ENCODE results near the gene SLC51A.
"Not testable (repeated sequence)": the region's sequence is repeated elsewhere in the genome, so short reads cannot be mapped to it uniquely, and the experiment has no call there.

The SLC51A gene

GRCh38 chr3:196238612-196239560, 22.6 kb downstream of the SLC51A start:
- DNase-seq (ENCODE audit: low read depth), result no peak

- DNase-seq (ENCODE audit: low read depth), result no peak
These were observed 24.1 kb downstream of the SLC51A start for GRCh38 chr3:196240424-196240823.

DNA sequence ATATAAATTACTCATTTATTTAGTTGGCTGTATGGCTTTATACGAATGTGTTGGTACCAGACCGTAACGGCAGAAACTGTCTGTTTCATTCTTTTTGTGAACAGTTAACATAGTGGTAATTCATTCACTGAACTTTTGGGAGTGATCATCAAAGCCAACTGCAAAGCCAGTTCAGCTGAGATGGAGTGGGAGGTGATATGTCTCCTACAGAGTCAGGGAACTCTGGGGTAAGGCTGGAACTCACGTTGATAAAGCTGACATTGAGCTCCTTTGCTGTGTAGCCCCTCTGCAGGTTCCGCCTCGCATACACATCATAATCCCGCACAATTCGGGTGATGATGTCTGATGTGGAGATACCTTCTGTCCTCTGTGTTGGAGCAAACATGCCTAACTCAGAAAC, 25.4 kb downstream of the SLC51A start:
- DNase-seq (ENCODE audit: low read depth), result no peak

GRCh38 chr3:196244166-196244565, 27.8 kb downstream of the SLC51A start:
- DNase-seq (ENCODE audit: low read depth), result not testable (repeated sequence)

DNA sequence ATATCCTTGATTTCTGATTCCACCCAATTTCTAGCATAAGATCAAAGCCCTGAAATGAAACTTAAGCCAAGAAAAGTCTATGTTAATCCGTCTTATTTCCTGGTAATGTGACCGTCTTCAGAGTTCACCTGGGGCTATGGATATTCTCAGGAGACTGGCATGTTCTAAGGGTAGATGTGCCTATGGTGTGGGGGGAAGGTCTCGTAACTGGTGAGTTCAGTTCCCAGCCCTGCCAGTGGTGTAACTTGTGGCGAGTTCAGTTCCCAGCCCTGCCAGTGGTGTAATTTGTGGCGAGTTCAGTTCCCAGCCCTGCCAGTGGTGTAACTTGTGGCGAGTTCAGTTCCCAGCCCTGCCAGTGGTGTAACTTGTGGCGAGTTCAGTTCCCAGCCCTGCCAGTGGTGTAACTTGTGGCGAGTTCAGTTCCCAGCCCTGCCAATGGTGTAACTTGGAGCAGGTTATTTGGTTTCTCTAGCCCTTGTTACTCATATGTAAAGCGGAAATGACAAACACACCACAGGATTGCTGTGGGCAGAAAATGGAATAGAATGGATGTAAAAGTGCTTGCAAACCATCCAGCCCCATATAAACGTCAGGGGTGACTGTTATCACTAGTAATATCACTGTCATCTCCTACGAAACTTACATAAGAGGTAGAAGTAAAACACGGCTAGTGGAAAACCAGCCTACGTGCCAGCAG, 30.4 kb downstream of the SLC51A start:
- DNase-seq (ENCODE audit: low read depth), result no peak

- no peak for DNase-seq (ENCODE audit: low read depth)
These were observed 35.6 kb downstream of the SLC51A start for GRCh38 chr3:196251918-196252317.

- no peak for DNase-seq (ENCODE audit: low read depth)
These were observed 38.3 kb downstream of the SLC51A start for GRCh38 chr3:196254376-196255283.

DNA sequence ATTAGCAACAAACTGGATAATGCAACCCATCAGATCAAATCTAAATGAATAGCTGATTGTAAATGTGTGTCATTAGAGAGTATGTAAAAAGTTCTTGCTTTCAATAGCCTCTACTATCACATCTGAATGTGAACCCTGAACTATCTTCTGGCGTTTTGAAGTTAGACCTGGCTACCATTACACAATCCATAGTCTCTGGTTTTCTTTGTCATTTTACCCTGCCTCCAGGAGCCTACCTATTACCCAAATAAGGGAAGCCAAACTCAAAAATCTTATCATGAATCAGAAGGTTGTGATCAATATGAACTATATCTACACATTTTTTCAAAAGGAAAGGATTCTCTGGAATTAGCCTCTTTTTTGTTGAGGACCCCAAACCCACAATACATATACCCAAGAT, 39.4 kb downstream of the SLC51A start:
- DNase-seq (ENCODE audit: low read depth), result no peak

DNA sequence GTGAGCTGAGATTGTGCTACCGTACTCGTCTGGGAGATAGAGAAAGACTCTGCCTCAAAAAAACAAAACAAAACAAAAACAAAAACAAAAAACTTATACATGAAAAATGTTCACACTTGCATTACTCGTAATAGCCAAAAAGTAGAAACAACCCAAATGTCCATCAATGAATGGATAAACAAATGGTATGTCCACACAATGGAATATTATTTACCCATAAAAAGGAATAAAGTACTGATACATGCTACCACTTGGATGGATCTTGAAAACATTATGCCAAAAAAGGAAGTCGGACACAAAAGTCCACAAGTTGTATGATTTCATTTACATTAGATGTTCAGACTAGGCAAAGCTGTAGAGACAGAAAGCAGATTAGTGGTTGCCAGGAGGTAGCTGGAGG, 44.5 kb downstream of the SLC51A start:
- DNase-seq (ENCODE audit: low read depth), result no peak

DNA sequence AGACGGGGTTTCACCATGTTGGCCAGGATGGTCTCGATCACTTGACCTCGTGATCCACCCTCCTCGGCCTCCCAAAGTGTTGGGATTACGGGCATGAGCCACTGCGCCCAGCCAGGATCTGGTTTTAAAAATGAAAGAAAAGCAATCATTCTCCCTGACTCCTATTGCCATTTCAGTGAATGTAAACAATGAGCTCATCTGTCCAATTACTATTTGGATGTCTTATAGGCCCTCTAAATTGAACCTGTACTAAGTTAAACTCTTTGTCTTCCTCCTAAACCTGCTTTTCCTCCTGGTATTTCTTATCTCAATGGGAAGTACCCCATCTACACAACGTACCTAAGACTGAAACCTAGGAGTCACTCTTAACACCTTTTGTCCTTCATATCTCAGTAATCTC, 47.5 kb downstream of the SLC51A start:
- no peak for DNase-seq (ENCODE audit: low read depth)

GRCh38 chr3:196268284-196269163, 52.2 kb downstream of the SLC51A start:
- no peak for DNase-seq (ENCODE audit: low read depth)

- no peak for DNase-seq (ENCODE audit: low read depth)
These were observed 54.2 kb downstream of the SLC51A start for GRCh38 chr3:196270499-196270898.

DNA sequence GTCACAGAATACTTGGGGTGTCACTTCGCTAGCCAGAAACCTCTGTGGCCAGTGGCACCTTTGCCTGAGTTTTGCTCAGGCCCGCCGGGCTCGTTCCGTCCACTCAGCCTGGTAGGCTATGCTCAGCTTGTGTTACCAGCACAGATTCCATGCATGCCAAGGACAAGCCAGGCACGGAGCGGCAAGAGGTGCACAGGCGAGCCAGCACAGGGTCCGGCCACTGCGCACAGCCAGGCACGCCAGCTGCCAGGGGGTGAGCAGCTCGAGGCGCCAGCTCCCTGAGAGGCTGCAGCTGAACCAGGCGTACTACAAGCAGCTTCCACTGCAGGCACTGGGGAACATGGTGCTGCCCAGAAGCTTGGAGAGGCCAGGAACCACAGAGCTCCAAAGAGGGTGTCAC, 56.5 kb downstream of the SLC51A start:
- no peak for DNase-seq (ENCODE audit: low read depth)

GRCh38 chr3:196273655-196274054, 57.3 kb downstream of the SLC51A start:
- DNase-seq (ENCODE audit: low read depth), result no peak

DNA sequence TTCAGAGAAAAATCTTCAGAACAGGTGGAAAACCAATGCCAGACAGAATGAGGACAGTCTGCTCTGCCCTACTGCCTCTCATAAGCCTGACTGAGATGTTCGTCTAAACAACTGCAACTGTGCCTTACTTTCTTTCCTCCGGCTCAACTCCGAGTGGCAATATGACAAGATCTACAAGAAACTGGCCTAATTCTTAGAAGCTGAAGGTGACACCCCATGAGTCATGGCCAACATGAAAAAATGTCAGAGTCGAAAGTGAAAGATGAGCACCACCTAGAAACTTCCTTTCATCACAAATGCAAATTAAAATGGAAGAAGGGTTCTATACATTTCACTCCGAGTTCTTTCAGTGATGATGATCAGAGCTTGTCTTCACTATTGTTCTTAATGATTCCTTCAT, 58.3 kb downstream of the SLC51A start:
- DNase-seq (ENCODE audit: low read depth), result no peak

DNA sequence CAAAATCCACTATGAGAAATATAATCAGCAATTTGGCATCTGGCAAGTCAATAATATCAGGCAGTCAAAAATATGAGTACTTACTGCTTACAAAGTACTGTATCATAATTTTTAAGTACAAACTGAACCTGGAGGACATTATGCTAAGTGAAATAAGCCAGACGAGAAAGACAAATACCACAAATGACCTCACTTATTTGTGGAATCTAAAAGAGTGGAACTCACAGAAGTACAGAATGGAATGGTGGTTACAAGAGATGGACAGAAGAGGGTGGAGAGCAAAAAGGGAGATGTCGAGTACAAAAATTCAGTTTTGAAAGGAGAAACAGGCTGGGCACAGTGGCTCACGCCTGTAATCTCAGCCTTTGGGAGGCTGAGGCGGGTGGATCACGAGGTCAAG, 58.8 kb downstream of the SLC51A start:
- no peak for DNase-seq (ENCODE audit: low read depth)

GRCh38 chr3:196280689-196281440, 64.5 kb downstream of the SLC51A start:
- no peak for DNase-seq (ENCODE audit: low read depth)

GRCh38 chr3:196281962-196282361, 65.6 kb downstream of the SLC51A start:
- no peak for DNase-seq (ENCODE audit: low read depth)

Measured in stimulated activated CD8-positive, alpha-beta memory T cell treated with anti-CD3 and anti-CD28 coated beads, Interleukin-15, amount 100 ng/mL, for 24 hours (primary cell).